SK-N-SH (cell line): ENCODE results near the gene CREBL2. TPM values are rescaled to one million over a fixed set of nuclear protein-coding genes. Genes with fewer than 3 reads are reported as not detected.
"Not testable (repeated sequence)": the region's sequence is repeated elsewhere in the genome, so short reads cannot be mapped to it uniquely, and the experiment has no call there.

Experiments
- CTCF ChIA-PET: fragments of 300-600, 350-600 bp; formaldehyde crosslinking; extraction: SDS; loops from one replicate; lab custom pipeline; 2021; lab: Yijun Ruan, JAX
- POLR2A ChIA-PET: fragments of 350-600 bp; sonication (Branson Sonifier 250); formaldehyde crosslinking; extraction: SDS; loops from one replicate; lab custom pipeline; 2020; ENCODE audit warnings: antibody characterized with exemption, inconsistent platforms; lab: Yijun Ruan, JAX
- DNase-seq: peaks from one replicate; pipeline ENCODE4 v3.0.0; 2012
- H2AFZ ChIP-seq: fragments of 200-600 bp; sonication (generic); 2 replicates; pipeline ENCODE4 v1.8.1; 2016; ENCODE audit warnings: antibody characterized with exemption, mild to moderate bottlenecking, low read depth
- H3F3A ChIP-seq: fragments of 200-600 bp; sonication (generic); replicated peaks from 2 replicates; pipeline ENCODE3; 2016; ENCODE audit warnings: antibody characterized with exemption, mild to moderate bottlenecking; ENCODE audit not compliant: insufficient read depth
- H3K27ac ChIP-seq, 2 experiments: fragments of 200-500 bp in 1 of 2; fragments of 200-600 bp in 1 of 2; sonication (Bioruptor generic) in 1 of 2; sonication (generic), shearing (Covaris generic) in 1 of 2; 2 replicates each; pipeline versions ENCODE4 v1.5.1 to v1.6.1; 2014 to 2016; ENCODE audit warnings: low read depth in 2 of 2, inconsistent platforms in 1 of 2, low read length in 1 of 2, mild to moderate bottlenecking in 1 of 2, mixed read lengths in 1 of 2
- H3K27me3 ChIP-seq: fragments of 200-600 bp; sonication (generic), shearing (Covaris generic); 2 replicates; pipeline ENCODE4 v1.6.1; 2016; ENCODE audit warnings: mixed run types; ENCODE audit not compliant: insufficient read depth
- H3K36me3 ChIP-seq, 2 experiments: fragments of 200-500 bp in 1 of 2; fragments of 200-600 bp in 1 of 2; sonication (Bioruptor generic) in 1 of 2; sonication (generic) in 1 of 2; replicated peaks in 1 of 2; 2 replicates each; pipeline versions ENCODE3 to v1.5.1; 2014 to 2016; ENCODE audit warnings: low read length in 1 of 2, mild to moderate bottlenecking in 1 of 2; ENCODE audit not compliant: insufficient read depth in 2 of 2, control insufficient read depth in 1 of 2
- H3K4me1 ChIP-seq, 2 experiments: fragments of 200-500 bp in 1 of 2; fragments of 200-600 bp in 1 of 2; sonication (Bioruptor generic) in 1 of 2; sonication (generic), shearing (Covaris generic) in 1 of 2; 2 replicates each; pipeline versions ENCODE4 v1.5.1 to v1.6.1; 2014 to 2016; ENCODE audit warnings: low read depth in 1 of 2, low read length in 1 of 2, mixed run types in 1 of 2; ENCODE audit not compliant: insufficient read depth in 2 of 2, control insufficient read depth in 1 of 2
- H3K4me2 ChIP-seq: fragments of 200-600 bp; sonication (generic), shearing (Covaris generic); 2 replicates; pipeline ENCODE4 v1.6.1; 2017; ENCODE audit warnings: mixed run types
- H3K4me3 ChIP-seq, 2 experiments: fragments of 200-500 bp in 1 of 2; fragments of 200-600 bp in 1 of 2; sonication (Bioruptor generic) in 1 of 2; sonication (generic), shearing (Covaris generic) in 1 of 2; 2 replicates each; pipeline versions ENCODE4 v1.5.1 to v1.8.1; 2014 to 2016; ENCODE audit warnings: low read depth in 2 of 2, inconsistent platforms in 1 of 2, low read length in 1 of 2, mild to moderate bottlenecking in 1 of 2, mixed read lengths in 1 of 2, moderate library complexity in 1 of 2
- H3K79me2 ChIP-seq: fragments of 200-600 bp; sonication (generic); 2 replicates; pipeline ENCODE4 v1.8.1; 2017; ENCODE audit warnings: mild to moderate bottlenecking; ENCODE audit not compliant: insufficient read depth
- H3K9ac ChIP-seq: fragments of 200-600 bp; sonication (generic); 2 replicates; pipeline ENCODE4 v1.6.1; 2017; ENCODE audit warnings: mixed run types
- H3K9me2 ChIP-seq: fragments of 200-600 bp; sonication (generic); 2 replicates; pipeline ENCODE4 v1.6.1; 2017; ENCODE audit warnings: mixed run types
- H3K9me3 ChIP-seq: fragments of 200-600 bp; sonication (generic); 2 replicates; pipeline ENCODE4 v1.6.1; 2017; ENCODE audit warnings: mixed run types, mild to moderate bottlenecking, moderate library complexity
- H4K20me1 ChIP-seq: fragments of 200-600 bp; sonication (generic); 2 replicates; pipeline ENCODE4 v1.6.1; 2017; ENCODE audit warnings: mild to moderate bottlenecking, mixed run types; ENCODE audit not compliant: insufficient read depth
- CHD2 ChIP-seq: fragments of 150-350 bp; IDR thresholded peaks from 2 replicates; pipeline ENCODE4 v1.6.1; 2018; ENCODE audit warnings: low read length; ENCODE audit not compliant: partially characterized antibody
- CTCF ChIP-seq: fragments of 200-600 bp; sonication (generic); IDR thresholded peaks from 2 replicates; pipeline ENCODE4 v1.6.1; 2017; ENCODE audit warnings: antibody characterized with exemption, mild to moderate bottlenecking, moderate library complexity
- ELF1 ChIP-seq: IDR thresholded peaks from 2 replicates; pipeline ENCODE4 v1.4.0; 2012
- FOSL2 ChIP-seq: IDR thresholded peaks from 2 replicates; pipeline ENCODE4 v1.4.0; 2012; ENCODE audit warnings: low read depth, mild to moderate bottlenecking, moderate library complexity, borderline replicate concordance
- NFIC ChIP-seq: IDR thresholded peaks from 2 replicates; pipeline ENCODE4 v1.4.0; 2012; ENCODE audit warnings: borderline replicate concordance
- TAF1 ChIP-seq: IDR thresholded peaks from 2 replicates; pipeline ENCODE4 v1.6.1; 2012; ENCODE audit warnings: low read depth, mild to moderate bottlenecking, low read length, moderate library complexity, borderline replicate concordance
- TCF12 ChIP-seq: IDR thresholded peaks from 2 replicates; pipeline ENCODE4 v1.4.0; 2012
- USF2 ChIP-seq: fragments of 150-350 bp; IDR thresholded peaks from 2 replicates; pipeline ENCODE4 v1.6.1; 2017; ENCODE audit warnings: antibody characterized with exemption, low read length, low read depth, borderline replicate concordance
- ZBTB33 ChIP-seq: IDR thresholded peaks from 2 replicates; pipeline ENCODE4 v1.4.0; 2012; ENCODE audit warnings: low read depth, borderline replicate concordance
- WGBS: methylation state at CpG from one replicate; pipeline ENCODE4 v1.1.6; 2017; ENCODE audit warnings: low lambda C conversion rate; 5-methylcytosine and 5-hydroxymethylcytosine counted together
- polyA plus RNA-seq, 3 experiments: library from polyadenylated mRNA; depleted of rRNA; stranded (reverse); fragments of >200 nt; gene quantifications; 2 replicates each; pipeline ENCODE4 v1.2.3, GENCODE V29; 2012
- TF ChIP-seq, protein P1 (sequence below): fragments of 150-350 bp; IDR thresholded peaks from 2 replicates; pipeline ENCODE4 v1.6.1; 2016; ENCODE audit warnings: mild to moderate bottlenecking, low read depth, low read length
- TF ChIP-seq, protein P2 (sequence below): IDR thresholded peaks from 2 replicates; pipeline ENCODE4 v1.4.0; 2012; ENCODE audit warnings: low read depth

Gene CREBL2
- polyA plus RNA-seq, 1 of the 3 experiments (the other 2 are of a cell fraction), result 12.6 TPM

- ChIA-PET CTCF (no interaction called here), POLR2A (no interaction called here)
- Histone ChIP-seq H3K27ac (no peak overlapping the region), H3K9ac (no peak overlapping the region), H3K27me3 (no peaks in the 10 kb centered on the region), H3K79me2 (no peaks in the 10 kb centered on the region), H3K36me3 (no peaks in the 10 kb centered on the region), H3K9me2 (no peaks in the 10 kb centered on the region), H3K9me3 (peaks cover 6% of the 10 kb centered on the region; the same call in 1 of the 2 replicates), H3K4me2 (no peak overlapping the region), H2AFZ (no peak overlapping the region), H4K20me1 (no peaks in the 10 kb centered on the region), H3F3A (no peaks in the 10 kb centered on the region), H3K4me3 (no peak overlapping the region), H3K4me1 (peaks cover 0 to 3% of the 10 kb centered on the region in 2 experiments; a peak in 1 of 4 replicates)
- TF ChIP-seq ELF1, result no peak
- TF ChIP-seq, protein P1, sequence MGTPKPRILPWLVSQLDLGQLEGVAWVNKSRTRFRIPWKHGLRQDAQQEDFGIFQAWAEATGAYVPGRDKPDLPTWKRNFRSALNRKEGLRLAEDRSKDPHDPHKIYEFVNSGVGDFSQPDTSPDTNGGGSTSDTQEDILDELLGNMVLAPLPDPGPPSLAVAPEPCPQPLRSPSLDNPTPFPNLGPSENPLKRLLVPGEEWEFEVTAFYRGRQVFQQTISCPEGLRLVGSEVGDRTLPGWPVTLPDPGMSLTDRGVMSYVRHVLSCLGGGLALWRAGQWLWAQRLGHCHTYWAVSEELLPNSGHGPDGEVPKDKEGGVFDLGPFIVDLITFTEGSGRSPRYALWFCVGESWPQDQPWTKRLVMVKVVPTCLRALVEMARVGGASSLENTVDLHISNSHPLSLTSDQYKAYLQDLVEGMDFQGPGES, result no peak
- no peak for TF ChIP-seq NFIC
- TF ChIP-seq, protein P2, sequence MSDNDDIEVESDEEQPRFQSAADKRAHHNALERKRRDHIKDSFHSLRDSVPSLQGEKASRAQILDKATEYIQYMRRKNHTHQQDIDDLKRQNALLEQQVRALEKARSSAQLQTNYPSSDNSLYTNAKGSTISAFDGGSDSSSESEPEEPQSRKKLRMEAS, result no peak
- no peak for TF ChIP-seq TAF1
- no peak for DNase-seq
Measured at GRCh38 chr12:12651752-12652151, 40.1 kb downstream of the CREBL2 start.

DNA sequence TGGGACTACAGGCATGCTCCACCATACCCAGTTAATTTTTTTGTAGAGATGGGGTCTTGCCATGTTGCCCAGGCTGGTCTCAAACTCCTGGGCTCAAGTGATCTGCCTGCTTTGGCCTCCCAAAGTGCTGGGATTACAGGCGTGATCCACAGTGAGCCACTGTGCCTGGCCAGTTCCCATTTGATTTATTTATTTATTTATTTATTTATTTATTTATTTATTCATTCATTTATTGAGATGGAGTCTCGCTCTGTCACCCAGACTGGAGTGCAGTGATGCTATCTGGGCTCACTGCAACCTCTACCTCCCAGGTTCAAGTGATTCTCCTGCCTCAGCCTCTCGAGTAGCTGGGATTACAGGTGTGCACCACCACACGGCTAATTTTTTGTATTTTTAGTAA, 41.0 kb downstream of the CREBL2 start:
- H3K4me2 ChIP-seq, H3K36me3 ChIP-seq: not testable (repeated sequence)
- CTCF ChIA-PET, result interaction anchor here (0.9 to 4.3 kb wide), 3 partner anchors 21 to 276 kb away, joined by 3 to 40 read pairs (median 3); no protein-coding TSS in a partner anchor

GRCh38 chr12:12653922-12654321, 42.2 kb downstream of the CREBL2 start:
- DNase-seq, result no peak
- H3K79me2 ChIP-seq, result no peaks in the 10 kb centered on the region
- H3K27ac ChIP-seq, result no peak overlapping the region
- H3K9me2 ChIP-seq, result no peaks in the 10 kb centered on the region
- CTCF ChIA-PET, result interaction anchor here (0.6 to 4.3 kb wide), 4 partner anchors 42 to 277 kb away, joined by 3 to 40 read pairs (median 19); partner anchors contain the start of genes CREBL2 and DUSP16
- peaks cover 0 to 3% of the 10 kb centered on the region in 2 experiments; a peak in 1 of 4 replicates for H3K4me1 ChIP-seq
- no peak overlapping the region for H3K4me3 ChIP-seq
- H3K9me3 ChIP-seq, result 0 out of 2 replicates have a peak, but pooled peaks cover 3% of the 10 kb centered on the region
- no peak overlapping the region for H3K9ac ChIP-seq
- no peaks in the 10 kb centered on the region for H3K27me3 ChIP-seq
- no peaks in the 10 kb centered on the region for H3F3A ChIP-seq
- H3K4me2 ChIP-seq, result no peak overlapping the region
- H4K20me1 ChIP-seq, result no peaks in the 10 kb centered on the region
- no peaks in the 10 kb centered on the region for H3K36me3 ChIP-seq
- POLR2A ChIA-PET, result no interaction called here
- H2AFZ ChIP-seq, result no peak overlapping the region
- TF ChIP-seq USF2 (no peak), TCF12 (no peak), ELF1 (no peak), CTCF (no peak), CHD2 (no peak), FOSL2 (no peak), ZBTB33 (no peak)
- TF ChIP-seq, protein P1, result no peak
- TF ChIP-seq, protein P2, result no peak

More for the DNA sequence above, 41.0 kb downstream of the CREBL2 start:
- POLR2A ChIA-PET, H3K27me3 ChIP-seq, H3F3A ChIP-seq, H3K4me1 ChIP-seq, H3K79me2 ChIP-seq, DNase-seq, H3K9me2 ChIP-seq, H3K9ac ChIP-seq, H3K4me3 ChIP-seq, H4K20me1 ChIP-seq, H2AFZ ChIP-seq, H3K27ac ChIP-seq, H3K9me3 ChIP-seq: not testable (repeated sequence)
- 80% methylated on average over 4 of the region's 4 CpGs for WGBS
